GM12878 (cell line): ENCODE measurements around the gene COL23A1. TPM values are rescaled to one million over a fixed set of nuclear protein-coding genes. Genes with fewer than 3 reads are reported as not detected.

Experiments used
- ATAC-seq: fragments of 200-7000 bp; cut with Tn5 transposase; 3 replicates; pipeline ENCODE4 v1.9.1; 2020; ENCODE audit warnings: mild to moderate bottlenecking, moderate library complexity
- BruUV-seq: library from RNA; stranded (reverse); fragments of 400-500 nt; replicated peaks from 2 replicates; lab custom pipeline; 2021; lab: Mats Ljungman, UMichigan
- CTCF ChIA-PET: fragments of 300-600 bp; sonication (Branson Sonifier 250); formaldehyde crosslinking; extraction: SDS; loops from one replicate; lab custom pipeline; 2021; ENCODE audit warnings: inconsistent platforms; lab: Yijun Ruan, JAX
- POLR2A ChIA-PET: fragments of 350-600 bp; formaldehyde crosslinking; extraction: SDS; loops from one replicate; lab custom pipeline; 2021; ENCODE audit warnings: inconsistent platforms; lab: Charles Lee
- RAD21 ChIA-PET: fragments of 300-600 bp; sonication (Branson Sonifier 250); formaldehyde crosslinking; loops from one replicate; lab custom pipeline; 2023; ENCODE audit warnings: antibody characterized with exemption; ENCODE audit not compliant: unreplicated experiment; lab: Charles Lee
- SMC1A ChIA-PET: fragments of 300-600 bp; sonication (Branson Sonifier 250); formaldehyde crosslinking; loops from one replicate; lab custom pipeline; 2023; ENCODE audit not compliant: unreplicated experiment, uncharacterized antibody; lab: Charles Lee
- DNase-seq: peaks from one replicate; pipeline ENCODE4 v3.0.0-alpha.2; 2011; ENCODE audit warnings: low read depth, low spot score
- FAIRE-seq: peaks from 3 replicates; lab custom pipeline; 2011; peaks lifted over from hg19 to GRCh38; lab: Jason Lieb, UNC
- H2AFZ ChIP-seq: 2 replicates; pipeline ENCODE4 v1.6.0; 2011; ENCODE audit warnings: low read depth, low read length, control low read depth; ENCODE audit not compliant: control insufficient read depth
- H3K27ac ChIP-seq: 2 replicates; pipeline ENCODE4 v1.5.1; 2011; ENCODE audit warnings: control low read depth; ENCODE audit not compliant: control insufficient read depth, insufficient read depth
- H3K27me3 ChIP-seq, 2 experiments: replicated peaks in 1 of 2; 2 replicates each; pipeline versions ENCODE4 v1.6.0 to v1.6.1; 2011; ENCODE audit warnings: low read length in 1 of 2; ENCODE audit not compliant: control insufficient read depth in 2 of 2, insufficient read depth in 2 of 2
- H3K36me3 ChIP-seq, 2 experiments: 2 replicates each; pipeline ENCODE4 v1.5.1; 2011; ENCODE audit warnings: low read length in 1 of 2; ENCODE audit not compliant: control insufficient read depth in 2 of 2, insufficient read depth in 2 of 2
- H3K4me1 ChIP-seq: 2 replicates; pipeline ENCODE4 v1.6.1; 2011; ENCODE audit warnings: mild to moderate bottlenecking, low read length, moderate library complexity, mixed read lengths; ENCODE audit not compliant: control insufficient read depth, insufficient read depth
- H3K4me2 ChIP-seq: 2 replicates; pipeline ENCODE4 v1.6.0; 2011; ENCODE audit warnings: control low read depth; ENCODE audit not compliant: control insufficient read depth, insufficient read depth
- H3K4me3 ChIP-seq: fragments of 200-600 bp; sonication (generic); 2 replicates; pipeline ENCODE4 v1.5.1; 2016
- H3K79me2 ChIP-seq: 2 replicates; pipeline ENCODE4 v1.6.0; 2011; ENCODE audit warnings: low read length; ENCODE audit not compliant: control insufficient read depth, insufficient read depth
- H3K9ac ChIP-seq: 2 replicates; pipeline ENCODE4 v1.8.0; 2011; ENCODE audit warnings: low read length, control low read depth, mixed read lengths; ENCODE audit not compliant: control insufficient read depth, insufficient read depth
- H3K9me3 ChIP-seq: replicated peaks from 3 replicates; pipeline ENCODE4 v1.5.1; 2011; ENCODE audit warnings: mild to moderate bottlenecking, low read length; ENCODE audit not compliant: control insufficient read depth, insufficient read depth
- H4K20me1 ChIP-seq: 2 replicates; pipeline ENCODE4 v1.6.0; 2011; ENCODE audit not compliant: control insufficient read depth, insufficient read depth
- BCL11A ChIP-seq: IDR thresholded peaks from 2 replicates; pipeline ENCODE4 v1.6.1; 2011; ENCODE audit warnings: low read depth, low read length
- EED ChIP-seq: sonication (generic); IDR thresholded peaks from 2 replicates; pipeline ENCODE4 v1.6.1; 2016; ENCODE audit warnings: antibody characterized with exemption, low read depth
- EGR1 ChIP-seq, 2 experiments: IDR thresholded peaks; 1 replicate in 1 of 2; 2 replicates in 1 of 2; pipeline ENCODE4 v1.6.1; 2011 to 2012; ENCODE audit warnings: low read depth in 2 of 2, low read length in 2 of 2, borderline replicate concordance in 1 of 2, mild to moderate bottlenecking in 1 of 2, moderate library complexity in 1 of 2
- ESRRA ChIP-seq: IDR thresholded peaks from 2 replicates; pipeline ENCODE4 v1.6.1; 2012; ENCODE audit warnings: mild to moderate bottlenecking, low read length, improper control_type of control experiment
- FOXK2 ChIP-seq: fragments of 450-650 bp; IDR thresholded peaks from 2 replicates; pipeline ENCODE4 v1.6.1; 2017; ENCODE audit warnings: mild to moderate bottlenecking, moderate library complexity
- IRF3 ChIP-seq: fragments of 450-650 bp; IDR thresholded peaks from 2 replicates; pipeline ENCODE4 v1.6.1; 2014; ENCODE audit warnings: mild to moderate bottlenecking
- MAX ChIP-seq: IDR thresholded peaks from 2 replicates; pipeline ENCODE4 v1.6.1; 2012; ENCODE audit warnings: low read depth, low read length, improper control_type of control experiment
- MTA3 ChIP-seq: IDR thresholded peaks from 2 replicates; pipeline ENCODE4 v1.6.1; 2012; ENCODE audit warnings: low read length, inconsistent platforms, borderline replicate concordance
- NR2C1 ChIP-seq: fragments of 450-650 bp; IDR thresholded peaks from 2 replicates; pipeline ENCODE4 v1.6.1; 2017; ENCODE audit warnings: antibody characterized with exemption, mild to moderate bottlenecking, moderate library complexity
- PAX8 ChIP-seq: fragments of 450-650 bp; IDR thresholded peaks from 2 replicates; pipeline ENCODE4 v1.6.1; 2017; ENCODE audit warnings: mild to moderate bottlenecking, moderate library complexity
- POU2F2 ChIP-seq: IDR thresholded peaks from 3 replicates; pipeline ENCODE4 v1.6.1; 2011; ENCODE audit warnings: low read depth, mild to moderate bottlenecking, low read length, borderline replicate concordance
- RB1 ChIP-seq: fragments of 450-650 bp; formaldehyde crosslinking; IDR thresholded peaks from 2 replicates; pipeline ENCODE4 v1.6.1; 2017; ENCODE audit warnings: mild to moderate bottlenecking, borderline replicate concordance
- RFX5 ChIP-seq: IDR thresholded peaks from 2 replicates; pipeline ENCODE4 v1.6.1; 2011; ENCODE audit warnings: low read depth, low read length, improper control_type of control experiment
- SRF ChIP-seq, 2 experiments: IDR thresholded peaks; 2 replicates each; pipeline ENCODE4 v1.6.1; 2011; ENCODE audit warnings: low read depth in 2 of 2, low read length in 2 of 2, mild to moderate bottlenecking in 1 of 2, moderate library complexity in 1 of 2
- TCF7 ChIP-seq: IDR thresholded peaks from 2 replicates; pipeline ENCODE4 v1.6.1; 2014; ENCODE audit warnings: antibody characterized with exemption, borderline replicate concordance
- ZNF24 ChIP-seq: fragments of 450-650 bp; IDR thresholded peaks from 2 replicates; pipeline ENCODE4 v1.6.1; 2017; ENCODE audit warnings: antibody characterized with exemption, mild to moderate bottlenecking
- ZNF592 ChIP-seq: fragments of 450-650 bp; IDR thresholded peaks from 2 replicates; pipeline ENCODE4 v1.6.1; 2017; ENCODE audit warnings: mild to moderate bottlenecking, moderate library complexity
- WGBS: methylation state at CpG from one replicate; pipeline ENCODE4 v1.1.6; 2016; ENCODE audit warnings: low lambda C conversion rate; ENCODE audit not compliant: insufficient replicate concordance, insufficient coverage; ENCODE audit errors: missing lambda C conversion rate; 5-methylcytosine and 5-hydroxymethylcytosine counted together
- in situ Hi-C: fragments of 300-500 bp; cut with MboI; formaldehyde crosslinking; loops from 9 replicates; pipeline ENCODE4 v1.14.3; 2018; ENCODE audit warnings: mixed read lengths
- intact Hi-C: fragments of 100-400 bp; cut with micrococcal nuclease; formaldehyde crosslinking; loops from one replicate; pipeline ENCODE4 v1.14.2; 2022; ENCODE audit not compliant: unreplicated experiment
- polyA plus RNA-seq, 11 experiments: library from polyadenylated mRNA; depleted of rRNA in 4 of 11; unstranded in 6 of 11; stranded (reverse) in 5 of 11; fragments of >200 nt; fragmentation: Nextera tagmentation in 4 of 11; fragmentation: Illumina TruSeq in 1 of 11; extraction: Ambion mirVana in 4 of 11; extraction: Trizol in 1 of 11; gene quantifications; 1 replicate in 1 of 11; 2 replicates in 10 of 11; pipeline versions ENCODE4 v1.2.1 to v1.2.3, GENCODE V29; 2011 to 2016; ENCODE audit warnings: inconsistent platforms in 2 of 11, missing spikeins in 2 of 11, low read depth in 1 of 11
- total RNA-seq, 4 experiments: library from RNA; depleted of rRNA in 3 of 4; stranded (reverse); fragments of >200 nt in 3 of 4; fragmentation: Illumina TruSeq in 1 of 4; extraction: Trizol in 1 of 4; gene quantifications; 2 replicates each; pipeline versions ENCODE4 v1.2.1 to v1.2.3, GENCODE V29; 2013 to 2021

Gene COL23A1
- total and polyA plus RNA-seq, 10 of the 15 experiments (the other 5 are each of a cell fraction or from before 2014, with no cell fraction given), result 0.03 to 0.83 (median 0.09) TPM; not detected in 5

- ATAC-seq (no peak), FAIRE-seq (no peak), DNase-seq (no peak)
- no peak overlapping the region for H3K27ac ChIP-seq
- no peak for TF ChIP-seq EGR1 (IDR thresholded peaks at IDR 0.05; ENCODE audit: borderline replicate concordance in 1 of 2, low read depth in 2 of 2, low read length in 2 of 2)
- TF ChIP-seq EED, result no peak
- TF ChIP-seq ZNF24, result no peak
- TF ChIP-seq POU2F2, result no peak
- no peak for TF ChIP-seq IRF3
- TF ChIP-seq ZNF592, result no peak
- TF ChIP-seq SRF (IDR thresholded peaks at IDR 0.05; ENCODE audit: low read depth in 2 of 2, low read length in 2 of 2), result no peak
- no peak for TF ChIP-seq ESRRA
- TF ChIP-seq RFX5, result no peak
- TF ChIP-seq RB1, result no peak
- TF ChIP-seq FOXK2, result no peak
- TF ChIP-seq NR2C1, result no peak
- no peak for TF ChIP-seq MTA3
- no peak for TF ChIP-seq PAX8
- no peak for TF ChIP-seq MAX
- no peak for TF ChIP-seq TCF7
- no peak for TF ChIP-seq BCL11A
- H3K9me3 ChIP-seq, result peaks cover 2% of the 10 kb centered on the region; the same call in 1 of the 3 replicates
- no TSS peak for BruUV-seq
- ChIA-PET POLR2A (no interaction called here), SMC1A (no interaction called here), RAD21 (no interaction called here), CTCF (no interaction called here)
- H3K4me2 ChIP-seq, result no peak overlapping the region
- H2AFZ ChIP-seq, result no peak overlapping the region
- H4K20me1 ChIP-seq, result no peaks in the 10 kb centered on the region
- H3K9ac ChIP-seq, result no peak overlapping the region
- no peaks in the 10 kb centered on the region for H3K36me3 ChIP-seq
- 52% methylated on average over 11 of the region's 11 CpGs for WGBS
- in situ Hi-C loops, result no loop called here
- H3K4me3 ChIP-seq, result no peak overlapping the region
- H3K79me2 ChIP-seq, result no peaks in the 10 kb centered on the region
- intact Hi-C loops, result no loop called here
- no peaks in the 10 kb centered on the region for H3K4me1 ChIP-seq
- no peaks in the 10 kb centered on the region; a peak in 2 of 4 replicates for H3K27me3 ChIP-seq
Observed at GRCh38 chr5:178313316-178313715, 276.9 kb downstream of the COL23A1 start.
